Stomach (tissue), 4 donors: ENCODE results near the gene LYSET.

Experiments
- CTCF ChIP-seq, 7 experiments: fragments of 450-650 bp in 4 of 7; fragments of 200-600 bp in 3 of 7; sonication (generic) in 3 of 7; IDR thresholded peaks; one replicate each; pipeline ENCODE4 v1.5.1; 2016 to 2019; ENCODE audit warnings: antibody characterized with exemption in 7 of 7, control low read depth in 2 of 7, mild to moderate bottlenecking in 1 of 7
- POLR2A ChIP-seq, 4 donors: fragments of 450-650 bp; IDR thresholded peaks; one replicate each; pipeline ENCODE4 v1.6.1; 2016; ENCODE audit warnings: antibody characterized with exemption in 4 of 4, control low read depth in 2 of 4, mild to moderate bottlenecking in 1 of 4, moderate library complexity in 1 of 4
- POLR2AphosphoS5 ChIP-seq, 3 donors: sonication (generic); formaldehyde crosslinking; IDR thresholded peaks; one replicate each; pipeline ENCODE4 v1.6.1; 2016; ENCODE audit warnings: antibody characterized with exemption in 3 of 3

GRCh38 chr14:93184391-93185348, at the start of gene LYSET, which contains the start of gene MOAP1:
- TF ChIP-seq CTCF (IDR thresholded peaks at IDR 0.05) (peak in 3 of 7 experiments; percentile 4 to 35 (median 29)), POLR2A (IDR thresholded peaks at IDR 0.05) (peak in 2 of 4 donors; percentile 66 to 76), POLR2AphosphoS5 (IDR thresholded peaks at IDR 0.05) (peak; percentile 61 to 90 (median 89))
